Activated CD8-positive, alpha-beta memory T cell treated with anti-CD3 and anti-CD28 coated beads for 4 hours (primary cell): ENCODE results near the gene KSR2.

Experiments used
- DNase-seq, 2 donors: peaks; one replicate each; pipeline ENCODE4 v3.0.0-alpha.2; 2020; ENCODE audit warnings: low read depth in 2 of 2

Gene KSR2

GRCh38 chr12:117461732-117462131 is 507.1 kb downstream of the KSR2 start:
- DNase-seq = no peak

GRCh38 chr12:117459229-117459628 is 509.6 kb downstream of the KSR2 start:
- DNase-seq = no peak

GRCh38 chr12:117457189-117457588 is 511.6 kb downstream of the KSR2 start:
- DNase-seq = no peak

GRCh38 chr12:117456076-117456475 is 512.7 kb downstream of the KSR2 start:
- no peak for DNase-seq

GRCh38 chr12:117453961-117454360 is 514.8 kb downstream of the KSR2 start:
- DNase-seq = no peak

DNA sequence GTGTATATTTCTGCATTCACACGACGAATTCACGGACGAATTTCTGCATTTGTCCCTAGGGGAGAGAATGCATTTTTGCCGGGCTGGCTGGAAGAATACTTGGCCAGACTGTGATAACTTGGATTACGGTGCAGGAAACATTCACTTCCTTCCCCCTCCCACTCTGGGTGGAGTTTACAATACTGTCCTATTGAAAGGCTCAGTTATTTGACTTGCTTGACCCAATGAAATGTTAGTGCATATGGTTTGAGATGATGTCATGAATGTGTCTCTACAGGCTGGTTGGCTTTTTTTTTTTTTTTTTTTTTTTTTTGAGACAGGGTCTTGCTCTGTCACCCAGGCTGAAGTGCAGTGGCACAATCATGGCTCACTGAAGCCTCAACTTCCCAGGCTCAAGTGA is 516.7 kb downstream of the KSR2 start:
- no peak for DNase-seq

GRCh38 chr12:117450209-117450608 is 518.6 kb downstream of the KSR2 start:
- no peak for DNase-seq

DNA sequence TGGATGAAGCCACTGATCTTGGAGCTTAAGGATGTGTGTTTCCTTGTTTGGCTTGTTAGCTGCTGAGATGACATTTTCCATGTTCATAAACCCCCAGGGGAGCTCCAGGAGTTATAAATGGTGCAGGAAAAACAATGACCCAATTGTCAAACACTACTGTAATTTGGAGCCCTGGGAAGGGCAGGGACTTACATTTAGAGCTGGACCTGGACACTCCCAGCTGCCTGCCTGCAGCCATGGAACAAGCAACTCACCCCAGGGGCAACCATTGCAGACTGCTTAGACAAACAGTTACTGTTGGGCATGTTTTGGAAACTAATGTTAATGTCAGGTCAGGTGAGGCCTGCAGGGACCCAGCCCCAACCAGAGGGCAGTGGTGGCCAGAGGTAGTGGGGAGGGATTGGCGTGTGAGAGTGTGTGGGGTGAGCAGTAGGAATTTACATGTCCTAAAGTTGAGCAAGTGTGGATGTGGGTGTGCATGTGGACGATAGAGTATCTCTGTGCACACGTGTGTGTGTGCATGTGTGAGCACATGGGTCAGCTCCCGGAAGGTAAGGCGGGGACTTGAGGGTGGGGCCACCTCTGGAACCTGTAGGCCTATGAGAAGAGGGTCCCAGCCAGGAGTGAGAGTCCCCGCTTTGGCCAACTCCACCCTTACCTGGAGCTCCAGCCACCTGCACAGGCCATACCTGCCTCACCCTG is 521.0 kb downstream of the KSR2 start:
- no peak for DNase-seq

DNA sequence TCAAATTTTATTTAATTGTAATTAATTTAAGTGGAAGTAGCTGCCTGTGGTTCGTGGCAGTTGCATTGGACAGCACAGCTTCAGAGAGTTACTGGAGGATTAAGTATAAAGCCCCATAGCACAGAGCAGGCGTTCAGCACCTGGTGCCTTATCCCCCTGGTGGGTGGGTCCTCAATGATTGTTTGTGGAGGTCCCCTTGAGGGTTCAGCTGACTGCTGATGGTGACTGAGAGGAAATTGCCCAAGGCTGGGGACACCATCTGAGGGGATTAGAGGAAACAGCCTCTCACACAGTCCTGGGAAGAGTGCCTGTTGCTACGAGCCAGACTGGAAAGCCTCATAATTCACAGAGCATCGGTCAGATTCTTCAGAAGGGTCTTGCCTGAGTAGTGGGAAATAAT is 524.0 kb downstream of the KSR2 start:
- DNase-seq = no peak

DNA sequence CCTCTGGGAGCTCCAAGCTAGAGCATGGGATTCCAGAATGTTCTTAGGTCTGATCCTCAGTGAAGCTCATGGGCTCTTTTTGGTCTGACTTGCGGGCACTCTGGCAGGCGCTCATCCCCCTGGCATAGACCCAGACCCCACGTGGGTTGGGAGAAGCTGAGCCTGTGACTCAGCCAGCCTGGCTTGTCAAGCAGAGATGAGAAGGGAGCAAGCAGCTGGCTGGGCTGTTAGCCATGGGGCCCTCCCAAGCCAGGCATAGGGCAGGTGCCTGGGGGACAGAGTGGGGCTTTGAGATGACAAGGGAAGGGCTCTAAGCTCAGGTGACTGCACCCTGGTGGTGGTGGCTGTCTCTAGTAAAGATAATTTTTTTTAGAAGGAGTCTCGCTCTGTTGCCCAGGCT is 527.0 kb downstream of the KSR2 start:
- DNase-seq = no peak

GRCh38 chr12:117440384-117440783 is 528.4 kb downstream of the KSR2 start:
- DNase-seq = no peak

- no peak for DNase-seq
These were observed 529.2 kb downstream of the KSR2 start for GRCh38 chr12:117439531-117440001.

- no peak for DNase-seq
These were observed 530.0 kb downstream of the KSR2 start for GRCh38 chr12:117438809-117439208.

DNA sequence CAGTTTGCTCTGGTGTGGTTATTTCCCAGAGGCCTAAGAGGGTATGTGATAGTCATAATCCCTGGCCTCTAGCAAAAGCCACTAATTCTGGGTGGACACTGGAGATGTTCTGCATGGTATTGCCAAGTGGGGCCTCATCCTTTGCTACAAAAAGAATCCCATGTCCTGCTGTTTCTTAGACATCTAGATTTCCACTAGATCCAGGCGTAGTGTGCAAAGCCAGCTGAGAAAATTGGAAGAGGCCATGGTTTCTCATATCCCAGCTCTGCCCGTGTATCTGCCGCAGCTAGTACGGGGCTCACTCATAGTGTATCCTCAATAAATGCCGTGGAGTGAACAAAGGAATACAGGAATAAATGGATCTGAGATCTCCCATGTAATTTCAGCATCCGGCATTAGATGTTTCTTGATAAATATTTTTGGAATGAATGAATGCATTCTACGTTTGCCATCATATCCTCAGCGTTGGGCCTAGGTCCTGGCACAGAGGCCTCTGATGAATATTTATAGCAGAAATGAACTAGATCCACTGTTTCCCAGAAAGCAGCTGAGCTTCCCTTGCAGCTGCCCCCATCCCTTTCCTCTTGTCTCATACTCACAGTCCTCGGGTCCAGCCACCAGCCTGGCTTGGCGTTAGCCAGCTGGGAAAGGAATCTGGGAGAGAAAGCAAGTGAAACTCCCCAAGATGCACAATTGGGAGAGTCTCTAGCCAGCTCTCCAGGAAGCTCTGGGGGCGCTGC is 531.1 kb downstream of the KSR2 start:
- DNase-seq = no peak

GRCh38 chr12:117433878-117434277 is 534.9 kb downstream of the KSR2 start:
- no peak for DNase-seq

- no peak for DNase-seq
These were observed 538.5 kb downstream of the KSR2 start for GRCh38 chr12:117430246-117430645.

- no peak for DNase-seq
These were observed 541.6 kb downstream of the KSR2 start for GRCh38 chr12:117427211-117427610.

GRCh38 chr12:117421987-117422386 is 546.8 kb downstream of the KSR2 start:
- DNase-seq = no peak

GRCh38 chr12:117421068-117421752 is 547.6 kb downstream of the KSR2 start:
- DNase-seq = no peak

DNA sequence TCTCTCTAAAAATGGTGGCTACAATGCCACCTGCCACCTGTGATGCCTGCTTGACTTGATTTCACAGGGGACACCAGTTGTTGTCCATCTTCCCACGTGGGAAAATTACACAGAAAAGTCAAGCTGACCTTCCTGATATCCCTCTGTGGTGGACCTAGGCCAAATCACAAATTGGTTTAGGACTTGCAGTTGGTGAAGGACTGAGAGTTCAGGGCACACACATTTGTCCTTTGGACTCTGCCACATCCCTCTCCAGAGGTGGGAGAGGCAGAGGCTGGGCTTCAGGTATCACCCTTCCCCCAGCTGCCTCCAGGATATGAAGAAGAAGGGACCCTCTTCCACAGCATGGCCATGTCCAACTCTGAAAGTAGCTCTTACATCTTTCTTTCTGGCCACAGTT is 551.8 kb downstream of the KSR2 start:
- no peak for DNase-seq

DNA sequence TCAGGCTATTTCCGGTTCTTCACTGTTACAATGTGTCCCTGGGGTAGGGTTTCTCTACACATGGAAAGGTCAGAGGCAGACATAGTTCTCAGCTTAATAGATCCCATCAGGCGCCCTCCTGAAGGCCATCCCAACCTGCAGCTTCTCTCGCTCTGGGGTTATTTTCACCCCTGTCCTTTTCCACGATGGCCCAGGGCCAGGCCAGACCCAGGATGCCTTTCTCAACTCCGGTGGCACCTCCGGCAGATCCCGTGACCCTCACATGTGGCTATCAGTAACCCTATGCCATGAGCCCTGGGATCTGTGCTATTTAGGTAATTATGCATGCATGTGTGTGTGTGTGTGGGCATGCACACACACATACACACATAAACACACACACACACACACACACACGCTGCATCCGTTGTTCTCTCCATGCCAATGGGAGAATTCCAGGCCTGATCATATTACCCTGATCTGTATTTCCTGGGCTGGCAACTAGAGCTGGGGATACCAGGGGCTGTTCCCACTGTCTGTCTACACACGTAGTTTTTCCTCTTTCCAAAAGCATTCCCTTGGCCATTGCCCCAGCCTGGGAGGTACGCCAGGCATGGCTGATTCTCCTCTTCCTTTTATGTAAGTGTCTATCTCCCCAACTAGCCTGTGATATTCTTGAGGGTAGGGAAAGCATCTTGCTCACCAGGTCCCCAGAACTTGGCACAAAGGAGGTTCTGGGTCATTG is 556.2 kb downstream of the KSR2 start:
- DNase-seq = no peak

DNA sequence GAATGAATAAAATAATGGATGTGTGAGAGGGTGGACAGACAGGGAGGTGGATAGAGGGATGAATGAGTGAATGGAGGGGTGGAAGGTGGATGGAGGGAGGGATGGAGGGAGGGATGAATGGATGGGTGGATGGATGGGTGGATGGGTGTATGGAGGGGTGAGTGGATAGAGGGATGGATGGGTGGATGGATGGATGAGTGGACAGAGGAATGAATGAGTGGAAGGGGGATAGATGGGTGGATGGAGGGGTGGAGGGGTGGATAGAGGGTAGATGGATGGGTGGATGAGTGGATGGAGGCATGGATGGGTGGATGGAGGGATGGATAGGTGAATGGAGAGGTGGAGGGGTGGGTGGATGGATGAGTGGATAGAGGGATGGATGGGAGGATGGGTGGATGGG is 559.5 kb downstream of the KSR2 start:
- no peak for DNase-seq
